Measurements from ENCODE around the gene ADAMTS14. TPM values are rescaled to one million over a fixed set of nuclear protein-coding genes. Genes with fewer than 3 reads are reported as not detected.

ADAMTS14 gene
- total and polyA plus RNA-seq, 4 experiments from 2014 or later, result not detected

- intact Hi-C loops (cut with micrococcal nuclease), result no loop called here
- Histone ChIP-seq H3K4me1 (ENCODE audit: insufficient read depth, low read length) (no peaks in the 10 kb centered on the region), H3K36me3 (ENCODE audit: insufficient read depth, low read length) (no peaks in the 10 kb centered on the region), H3K9me3 (ENCODE audit: control insufficient read depth in 1 of 2, low read length in 2 of 2) (no peaks in the 10 kb centered on the region), H3K4me3 (ENCODE audit: low read length in 2 of 2) (no peak overlapping the region), H3K27ac (ENCODE audit: low read depth, low read length) (no peak overlapping the region), H3K27me3 (ENCODE audit: insufficient read depth, low read length) (peaks cover 5% of the 10 kb centered on the region)
- POLR2A ChIA-PET (ENCODE audit: partially characterized antibody), result no interaction called here
- no peak overlapping the region for H3K27ac Mint-ChIP-seq
- H3K27me3 Mint-ChIP-seq, result peaks cover 25 to 31% of the 10 kb centered on the region in 2 donors
- H3K36me3 Mint-ChIP-seq, result no peaks in the 10 kb centered on the region
- peaks cover 4 to 11% (median 8%) of the 10 kb centered on the region in 4 donors for H3K4me1 Mint-ChIP-seq
- no peak for DNase-seq
- peak overlapping the region in 6 of 8 donors; percentile 20 to 62 (median 55) for H3K4me3 Mint-ChIP-seq
- H3K9me3 Mint-ChIP-seq, result peaks cover 0 to 4% (median 0%) of the 10 kb centered on the region in 8 donors
- CTCF ChIA-PET (ENCODE audit: partially characterized antibody), result no interaction called here
Observed at GRCh38 chr10:70671619-70672164, 614 bp upstream of the ADAMTS14 start.

GRCh38 chr10:70673043-70673928 is 980 bp downstream of the ADAMTS14 start:
- Mint-ChIP-seq H3K27ac (no peak overlapping the region), H3K4me1 (peaks cover 6 to 17% (median 11%) of the 10 kb centered on the region in 4 donors), H3K36me3 (no peaks in the 10 kb centered on the region), H3K27me3 (peaks cover 25 to 31% of the 10 kb centered on the region in 2 donors), H3K9me3 (peaks cover 0 to 4% (median 0%) of the 10 kb centered on the region in 8 donors), H3K4me3 (peak overlapping the region in 6 of 8 donors; percentile 28 to 70 (median 60))
- Histone ChIP-seq H3K27me3 (ENCODE audit: insufficient read depth, low read length) (peaks cover 5% of the 10 kb centered on the region), H3K4me1 (ENCODE audit: insufficient read depth, low read length) (no peaks in the 10 kb centered on the region), H3K4me3 (ENCODE audit: low read length in 2 of 2) (no peak overlapping the region), H3K36me3 (ENCODE audit: insufficient read depth, low read length) (no peaks in the 10 kb centered on the region), H3K9me3 (ENCODE audit: control insufficient read depth in 1 of 2, low read length in 2 of 2) (no peaks in the 10 kb centered on the region), H3K27ac (ENCODE audit: low read depth, low read length) (no peak overlapping the region)
- intact Hi-C loops (cut with micrococcal nuclease), result no loop called here
- DNase-seq, result no peak
- CTCF ChIA-PET (ENCODE audit: partially characterized antibody), result no interaction called here
- POLR2A ChIA-PET (ENCODE audit: partially characterized antibody), result no interaction called here

DNA sequence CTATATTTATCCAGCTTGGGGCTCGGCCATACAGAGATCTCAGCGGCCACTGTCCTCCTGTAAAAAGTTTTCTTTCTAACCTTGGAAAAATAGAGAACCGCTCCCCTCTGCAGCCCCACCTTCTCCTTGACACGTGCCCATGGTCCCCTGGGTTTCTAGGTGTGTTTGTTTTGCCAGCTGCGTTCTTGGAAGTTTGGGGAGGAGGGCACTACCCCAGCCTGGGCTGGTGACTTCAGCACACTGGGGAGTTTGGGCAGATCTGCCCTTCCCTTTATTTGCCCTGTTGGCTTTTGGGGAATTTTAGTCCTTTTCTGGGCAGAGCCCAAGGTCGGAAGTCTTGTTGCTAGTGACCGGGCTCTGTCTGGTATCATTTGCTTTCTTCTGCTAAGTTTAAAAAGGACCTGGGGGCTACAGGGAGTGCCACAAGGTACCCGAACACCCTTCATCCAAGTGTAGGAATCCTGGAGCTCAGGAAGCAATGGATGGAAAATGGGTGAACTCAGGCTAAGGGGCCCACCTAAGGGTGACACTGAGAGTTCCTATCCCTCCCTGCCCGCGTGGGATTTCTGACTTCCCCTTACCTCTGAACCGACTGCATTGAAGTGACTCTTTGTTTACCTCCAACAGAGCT is 1.7 kb downstream of the ADAMTS14 start:
- Histone ChIP-seq H3K9me3 (ENCODE audit: control insufficient read depth in 1 of 2, low read length in 2 of 2) (no peaks in the 10 kb centered on the region), H3K36me3 (ENCODE audit: insufficient read depth, low read length) (no peaks in the 10 kb centered on the region), H3K27ac (ENCODE audit: low read depth, low read length) (no peak overlapping the region), H3K27me3 (ENCODE audit: insufficient read depth, low read length) (peaks cover 5% of the 10 kb centered on the region), H3K4me1 (ENCODE audit: insufficient read depth, low read length) (no peaks in the 10 kb centered on the region), H3K4me3 (ENCODE audit: low read length in 2 of 2) (no peak overlapping the region)
- H3K4me1 Mint-ChIP-seq, result peaks cover 6 to 17% (median 11%) of the 10 kb centered on the region in 4 donors
- no peaks in the 10 kb centered on the region for H3K9me3 Mint-ChIP-seq
- DNase-seq, result no peak
- H3K27me3 Mint-ChIP-seq, result peaks cover 23 to 31% of the 10 kb centered on the region in 2 donors
- peak overlapping the region in 2 of 8 donors; percentile 17 to 62 for H3K4me3 Mint-ChIP-seq
- H3K36me3 Mint-ChIP-seq, result no peaks in the 10 kb centered on the region
- ChIA-PET CTCF (ENCODE audit: partially characterized antibody) (no interaction called here), POLR2A (ENCODE audit: partially characterized antibody) (no interaction called here)
- intact Hi-C loops (cut with micrococcal nuclease), result no loop called here
- H3K27ac Mint-ChIP-seq, result no peak overlapping the region

DNA sequence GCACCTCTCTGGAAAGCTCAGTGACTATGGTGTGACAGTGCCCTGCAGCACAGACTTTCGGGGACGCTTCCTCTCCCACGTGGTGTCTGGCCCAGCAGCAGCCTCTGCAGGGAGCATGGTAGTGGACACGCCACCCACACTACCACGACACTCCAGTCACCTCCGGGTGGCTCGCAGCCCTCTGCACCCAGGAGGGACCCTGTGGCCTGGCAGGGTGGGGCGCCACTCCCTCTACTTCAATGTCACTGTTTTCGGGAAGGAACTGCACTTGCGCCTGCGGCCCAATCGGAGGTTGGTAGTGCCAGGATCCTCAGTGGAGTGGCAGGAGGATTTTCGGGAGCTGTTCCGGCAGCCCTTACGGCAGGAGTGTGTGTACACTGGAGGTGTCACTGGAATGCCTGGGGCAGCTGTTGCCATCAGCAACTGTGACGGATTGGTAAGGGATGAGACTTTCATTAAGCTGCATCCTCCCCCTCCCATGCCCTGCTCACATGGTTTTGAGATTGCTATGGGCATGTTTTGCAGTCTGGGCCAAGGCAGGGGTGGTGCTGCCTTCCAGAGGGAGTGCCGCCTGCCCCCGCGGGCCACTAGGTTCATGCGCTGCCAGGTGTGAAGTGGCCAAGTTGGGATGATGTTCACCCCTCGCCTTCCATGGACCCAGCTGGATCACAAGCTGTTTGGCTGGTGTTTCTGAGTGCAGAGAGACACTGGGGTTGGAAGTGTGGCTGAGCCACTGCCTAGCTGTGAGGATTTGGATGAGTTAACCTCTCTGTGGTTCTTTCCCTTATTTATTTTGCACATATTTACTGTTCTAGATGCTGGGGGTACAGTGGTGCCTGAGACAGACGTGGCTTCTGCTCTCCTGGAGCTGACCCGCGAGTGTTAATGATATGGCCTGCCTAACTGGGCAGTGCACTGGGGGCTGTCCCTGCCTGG is 2.5 kb downstream of the ADAMTS14 start:
- DNase-seq, result no peak
- Histone ChIP-seq H3K4me3 (ENCODE audit: low read length in 2 of 2) (no peak overlapping the region), H3K9me3 (ENCODE audit: control insufficient read depth in 1 of 2, low read length in 2 of 2) (no peaks in the 10 kb centered on the region), H3K27me3 (ENCODE audit: insufficient read depth, low read length) (peaks cover 5% of the 10 kb centered on the region), H3K27ac (ENCODE audit: low read depth, low read length) (no peak overlapping the region), H3K4me1 (ENCODE audit: insufficient read depth, low read length) (no peaks in the 10 kb centered on the region), H3K36me3 (ENCODE audit: insufficient read depth, low read length) (no peaks in the 10 kb centered on the region)
- Mint-ChIP-seq H3K27me3 (peaks cover 21 to 31% of the 10 kb centered on the region in 2 donors), H3K36me3 (no peaks in the 10 kb centered on the region), H3K27ac (no peak overlapping the region), H3K4me3 (no peak overlapping the region), H3K4me1 (peaks cover 6 to 17% (median 11%) of the 10 kb centered on the region in 4 donors), H3K9me3 (no peaks in the 10 kb centered on the region)
- intact Hi-C loops (cut with micrococcal nuclease), result no loop called here
- CTCF ChIA-PET (ENCODE audit: partially characterized antibody), result no interaction called here
- POLR2A ChIA-PET (ENCODE audit: partially characterized antibody), result no interaction called here

- Mint-ChIP-seq H3K4me3 (no peak overlapping the region), H3K27ac (no peak overlapping the region), H3K27me3 (peaks cover 23 to 27% of the 10 kb centered on the region in 2 donors), H3K9me3 (no peaks in the 10 kb centered on the region), H3K4me1 (peaks cover 6 to 17% (median 11%) of the 10 kb centered on the region in 4 donors), H3K36me3 (no peaks in the 10 kb centered on the region)
- Histone ChIP-seq H3K27ac (ENCODE audit: low read depth, low read length) (no peak overlapping the region), H3K9me3 (ENCODE audit: control insufficient read depth in 1 of 2, low read length in 2 of 2) (no peaks in the 10 kb centered on the region), H3K27me3 (ENCODE audit: insufficient read depth, low read length) (peaks cover 5% of the 10 kb centered on the region), H3K36me3 (ENCODE audit: insufficient read depth, low read length) (no peaks in the 10 kb centered on the region), H3K4me1 (ENCODE audit: insufficient read depth, low read length) (no peaks in the 10 kb centered on the region), H3K4me3 (ENCODE audit: low read length in 2 of 2) (no peak overlapping the region)
- no peak for DNase-seq
- intact Hi-C loops (cut with micrococcal nuclease), result no loop called here
- POLR2A ChIA-PET (ENCODE audit: partially characterized antibody), result no interaction called here
- CTCF ChIA-PET (ENCODE audit: partially characterized antibody), result interaction anchor here (1.4 kb wide), 1 partner anchor 126 kb away, joined by 4 read pairs; no protein-coding TSS in a partner anchor
Observed at GRCh38 chr10:70675496-70676161, 3.3 kb downstream of the ADAMTS14 start.

DNA sequence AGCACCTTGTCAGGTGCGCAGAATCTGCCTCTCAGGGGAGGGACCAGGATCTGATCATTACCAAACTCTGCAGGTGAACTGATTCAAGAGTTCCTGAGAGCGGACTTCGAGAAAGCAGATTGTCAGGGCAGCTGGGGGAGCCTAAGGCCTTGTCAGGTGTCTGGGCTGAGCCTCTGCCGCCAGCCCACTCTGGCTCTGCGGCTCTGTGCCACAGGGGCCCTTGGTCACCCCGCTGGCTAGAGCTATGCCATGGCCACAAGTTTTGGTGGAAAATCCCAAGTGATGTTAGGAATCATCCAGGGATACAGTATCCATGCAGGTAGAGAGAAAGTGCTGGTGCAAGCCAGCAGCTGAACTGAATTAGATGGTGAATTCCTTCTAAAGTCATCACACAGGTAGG is 4.2 kb downstream of the ADAMTS14 start:
- Histone ChIP-seq H3K36me3 (ENCODE audit: insufficient read depth, low read length) (no peaks in the 10 kb centered on the region), H3K9me3 (ENCODE audit: control insufficient read depth in 1 of 2, low read length in 2 of 2) (no peaks in the 10 kb centered on the region), H3K27me3 (ENCODE audit: insufficient read depth, low read length) (peaks cover 5% of the 10 kb centered on the region), H3K4me1 (ENCODE audit: insufficient read depth, low read length) (no peaks in the 10 kb centered on the region), H3K27ac (ENCODE audit: low read depth, low read length) (no peak overlapping the region), H3K4me3 (ENCODE audit: low read length in 2 of 2) (no peak overlapping the region)
- no peak for DNase-seq
- H3K4me3 Mint-ChIP-seq, result no peak overlapping the region
- H3K36me3 Mint-ChIP-seq, result no peaks in the 10 kb centered on the region
- POLR2A ChIA-PET (ENCODE audit: partially characterized antibody), result no interaction called here
- H3K9me3 Mint-ChIP-seq, result no peaks in the 10 kb centered on the region
- H3K4me1 Mint-ChIP-seq, result peaks cover 6 to 17% (median 10%) of the 10 kb centered on the region in 4 donors
- CTCF ChIA-PET (ENCODE audit: partially characterized antibody), result interaction anchor here (1.4 kb wide), 1 partner anchor 127 kb away, joined by 4 read pairs; no protein-coding TSS in a partner anchor
- H3K27ac Mint-ChIP-seq, result no peak overlapping the region
- H3K27me3 Mint-ChIP-seq, result peaks cover 22 to 25% of the 10 kb centered on the region in 2 donors
- intact Hi-C loops (cut with micrococcal nuclease), result no loop called here

Data from CD4-positive, alpha-beta memory T cell (primary cell).